Measurements from ENCODE around the gene RNU1-1.
"Not testable (repeated sequence)": the region's sequence is repeated elsewhere in the genome, so short reads cannot be mapped to it uniquely, and the experiment has no call there.

DNA sequence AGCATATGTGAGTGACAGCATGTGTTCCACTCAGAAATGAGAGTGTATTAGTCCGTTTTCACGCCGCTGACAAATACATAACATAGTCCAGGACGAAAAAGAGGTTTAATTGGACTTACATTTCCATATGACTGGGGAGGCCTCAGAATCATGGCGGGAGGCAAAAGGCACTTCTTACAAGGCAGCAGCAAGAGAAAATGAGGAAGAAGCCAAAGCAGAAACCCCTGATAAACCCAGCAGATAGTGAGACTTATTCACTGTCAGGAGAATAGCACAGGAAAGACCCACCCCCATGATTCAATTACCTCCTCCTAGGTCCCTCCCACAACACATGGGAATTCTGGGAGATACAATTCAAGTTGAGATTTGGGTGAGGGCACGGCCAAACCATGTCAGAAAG is 23.4 kb upstream of the RNU1-1 start:
- TF ChIP-seq, protein P1, sequence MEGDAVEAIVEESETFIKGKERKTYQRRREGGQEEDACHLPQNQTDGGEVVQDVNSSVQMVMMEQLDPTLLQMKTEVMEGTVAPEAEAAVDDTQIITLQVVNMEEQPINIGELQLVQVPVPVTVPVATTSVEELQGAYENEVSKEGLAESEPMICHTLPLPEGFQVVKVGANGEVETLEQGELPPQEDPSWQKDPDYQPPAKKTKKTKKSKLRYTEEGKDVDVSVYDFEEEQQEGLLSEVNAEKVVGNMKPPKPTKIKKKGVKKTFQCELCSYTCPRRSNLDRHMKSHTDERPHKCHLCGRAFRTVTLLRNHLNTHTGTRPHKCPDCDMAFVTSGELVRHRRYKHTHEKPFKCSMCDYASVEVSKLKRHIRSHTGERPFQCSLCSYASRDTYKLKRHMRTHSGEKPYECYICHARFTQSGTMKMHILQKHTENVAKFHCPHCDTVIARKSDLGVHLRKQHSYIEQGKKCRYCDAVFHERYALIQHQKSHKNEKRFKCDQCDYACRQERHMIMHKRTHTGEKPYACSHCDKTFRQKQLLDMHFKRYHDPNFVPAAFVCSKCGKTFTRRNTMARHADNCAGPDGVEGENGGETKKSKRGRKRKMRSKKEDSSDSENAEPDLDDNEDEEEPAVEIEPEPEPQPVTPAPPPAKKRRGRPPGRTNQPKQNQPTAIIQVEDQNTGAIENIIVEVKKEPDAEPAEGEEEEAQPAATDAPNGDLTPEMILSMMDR (IDR thresholded peaks at IDR 0.05; ENCODE audit: insufficient read depth, low read length, poor library complexity, severe bottlenecking): not testable (repeated sequence)
- TF ChIP-seq EZH2phosphoT487 (conservative IDR thresholded peaks at IDR 0.05; ENCODE audit: low read length): not testable (repeated sequence)
